Measurements from ENCODE around the gene ARHGAP24. TPM values are rescaled to one million over a fixed set of nuclear protein-coding genes. Genes with fewer than 3 reads are reported as not detected.

ARHGAP24 gene
- total and polyA plus RNA-seq, 4 donors, result 10.0 to 79.4 (median 21.6) TPM

- TF ChIP-seq CTCF (IDR thresholded peaks at IDR 0.05; ENCODE audit: control extremely low read depth, extremely low read depth), result no peak
- ATAC-seq (ENCODE audit: insufficient read depth, low FRiP score) (no peak), DNase-seq (peak in 2 of 3 donors; percentile 16 to 34)
- Histone ChIP-seq H3K4me1 (ENCODE audit: control insufficient read depth in 5 of 5, insufficient read depth in 5 of 5, low read length in 5 of 5) (no peaks in the 10 kb centered on the region), H3K27me3 (ENCODE audit: control insufficient read depth in 3 of 3, insufficient read depth in 3 of 3, low read length in 2 of 3) (no peaks in the 10 kb centered on the region), H3K36me3 (ENCODE audit: control insufficient read depth in 4 of 4, insufficient read depth in 4 of 4, low read length in 4 of 4) (peaks cover 0 to 3% (median 0%) of the 10 kb centered on the region in 4 donors), H3K9me3 (ENCODE audit: control insufficient read depth in 4 of 4, insufficient read depth in 3 of 4, low read length in 3 of 4) (peaks cover 0 to 4% (median 0%) of the 10 kb centered on the region in 4 donors), H3K4me3 (no peak overlapping the region), H3K9ac (ENCODE audit: insufficient read depth in 1 of 2, low read length in 2 of 2) (no peak overlapping the region), H3K27ac (ENCODE audit: low read depth in 1 of 2, low read length in 1 of 2) (no peak overlapping the region)
- 64 to 82% methylated on average over 2 of the region's 2 CpGs for WGBS, 2 donors
Observed at GRCh38 chr4:85548841-85549240, 73.9 kb downstream of the ARHGAP24 start.

- ATAC-seq (ENCODE audit: insufficient read depth, low FRiP score) (no peak), DNase-seq (peak in 1 of 3 donors; percentile 7)
- H3K4me3 ChIP-seq, result no peak overlapping the region
- WGBS, 2 donors, result 66 to 80% methylated on average over 1 of the region's 1 CpG
- peaks cover 0 to 8% (median 0%) of the 10 kb centered on the region in 5 donors for H3K4me1 ChIP-seq (ENCODE audit: control insufficient read depth in 5 of 5, insufficient read depth in 5 of 5, low read length in 5 of 5)
- H3K27ac ChIP-seq (ENCODE audit: low read depth in 1 of 2, low read length in 1 of 2), result no peak overlapping the region
- H3K9ac ChIP-seq (ENCODE audit: insufficient read depth in 1 of 2, low read length in 2 of 2), result no peak overlapping the region
- peaks cover 0 to 7% (median 1%) of the 10 kb centered on the region in 4 donors for H3K9me3 ChIP-seq (ENCODE audit: control insufficient read depth in 4 of 4, insufficient read depth in 3 of 4, low read length in 3 of 4)
- peaks cover 0 to 3% (median 0%) of the 10 kb centered on the region in 4 donors for H3K36me3 ChIP-seq (ENCODE audit: control insufficient read depth in 4 of 4, insufficient read depth in 4 of 4, low read length in 4 of 4)
- TF ChIP-seq CTCF (IDR thresholded peaks at IDR 0.05; ENCODE audit: control extremely low read depth, extremely low read depth), result no peak
- H3K27me3 ChIP-seq (ENCODE audit: control insufficient read depth in 3 of 3, insufficient read depth in 3 of 3, low read length in 2 of 3), result no peaks in the 10 kb centered on the region
Observed at GRCh38 chr4:85555206-85555605, 80.3 kb downstream of the ARHGAP24 start.

- peaks cover 0 to 8% (median 0%) of the 10 kb centered on the region in 5 donors for H3K4me1 ChIP-seq (ENCODE audit: control insufficient read depth in 5 of 5, insufficient read depth in 5 of 5, low read length in 5 of 5)
- ATAC-seq (ENCODE audit: insufficient read depth, low FRiP score), result no peak
- no peak for DNase-seq
Observed at GRCh38 chr4:85556283-85556682, 81.3 kb downstream of the ARHGAP24 start.

More at GRCh38 chr4:85556283-85556682, 81.3 kb downstream of the ARHGAP24 start:
- H3K4me3 ChIP-seq, result no peak overlapping the region
- H3K9me3 ChIP-seq (ENCODE audit: control insufficient read depth in 4 of 4, insufficient read depth in 3 of 4, low read length in 3 of 4), result peaks cover 0 to 7% (median 1%) of the 10 kb centered on the region in 4 donors
- H3K27ac ChIP-seq (ENCODE audit: low read depth in 1 of 2, low read length in 1 of 2), result no peak overlapping the region
- H3K36me3 ChIP-seq (ENCODE audit: control insufficient read depth in 4 of 4, insufficient read depth in 4 of 4, low read length in 4 of 4), result peaks cover 0 to 3% (median 0%) of the 10 kb centered on the region in 4 donors
- H3K9ac ChIP-seq (ENCODE audit: insufficient read depth in 1 of 2, low read length in 2 of 2), result no peak overlapping the region
- WGBS, 2 donors, result 66 to 82% methylated on average over 4 of the region's 4 CpGs
- no peaks in the 10 kb centered on the region for H3K27me3 ChIP-seq (ENCODE audit: control insufficient read depth in 3 of 3, insufficient read depth in 3 of 3, low read length in 2 of 3)
- TF ChIP-seq CTCF (IDR thresholded peaks at IDR 0.05; ENCODE audit: control extremely low read depth, extremely low read depth), result no peak

Measured in lung (tissue), 12 donors.